GM21786 (cell line): ENCODE measurements around the gene TMEM131L.
"Not testable (repeated sequence)": the region's sequence is repeated elsewhere in the genome, so short reads cannot be mapped to it uniquely, and the experiment has no call there.

Experiments used
- ATAC-seq: cut with Tn5 transposase; IDR thresholded peaks from one replicate; pipeline ENCODE4 v1.9.1; 2021; ENCODE audit not compliant: unreplicated experiment

The TMEM131L gene

GRCh38 chr4:153466081-153466948, at the start of gene TMEM131L:
TMEM131L (plus strand) TSS chr4:153466360; CDS start chr4:153466398, 38 bp downstream.
- ATAC-seq: peak; percentile 42

- not testable (repeated sequence) for ATAC-seq
Observed at GRCh38 chr4:153416456-153416855, 49.7 kb upstream of the TMEM131L start.

- no peak for ATAC-seq
Observed at GRCh38 chr4:153418121-153418520, 48.0 kb upstream of the TMEM131L start.

GRCh38 chr4:153418558-153418957, 47.6 kb upstream of the TMEM131L start:
- no peak for ATAC-seq

- no peak for ATAC-seq
Observed at GRCh38 chr4:153419029-153419428, 47.1 kb upstream of the TMEM131L start.

GRCh38 chr4:153419673-153420278, 46.4 kb upstream of the TMEM131L start:
- no peak for ATAC-seq

- no peak for ATAC-seq
Observed at GRCh38 chr4:153420361-153420760, 45.8 kb upstream of the TMEM131L start.

GRCh38 chr4:153421941-153422340, 44.2 kb upstream of the TMEM131L start:
- ATAC-seq: peak; percentile 83

GRCh38 chr4:153426207-153426885, 39.8 kb upstream of the TMEM131L start:
- ATAC-seq: peak; percentile 72

GRCh38 chr4:153427363-153428071, 38.6 kb upstream of the TMEM131L start:
- ATAC-seq: no peak

GRCh38 chr4:153428941-153429475, 37.2 kb upstream of the TMEM131L start:
- ATAC-seq: no peak

- peak; percentile 92 for ATAC-seq
Observed at GRCh38 chr4:153432965-153433753, 33.0 kb upstream of the TMEM131L start.

- peak; percentile 6 for ATAC-seq
Observed at GRCh38 chr4:153433754-153434105, 32.4 kb upstream of the TMEM131L start.

GRCh38 chr4:153434190-153434589, 32.0 kb upstream of the TMEM131L start:
- ATAC-seq: no peak

GRCh38 chr4:153438916-153439756, 27.0 kb upstream of the TMEM131L start:
- ATAC-seq: peak; percentile 73

- ATAC-seq: no peak
Observed at GRCh38 chr4:153439831-153440230, 26.3 kb upstream of the TMEM131L start.

GRCh38 chr4:153440475-153440874, 25.7 kb upstream of the TMEM131L start:
- peak; percentile 32 for ATAC-seq

- ATAC-seq: no peak
Observed at GRCh38 chr4:153447175-153447905, 18.8 kb upstream of the TMEM131L start.
